Hypothalamus (tissue), 51 donors: ENCODE results near the gene EYS.

Experiments used
- DNase-seq, 51 donors: peaks; one replicate each; lab custom pipeline; 2025; lab: John Stamatoyannopoulos, UW

The EYS gene

DNA sequence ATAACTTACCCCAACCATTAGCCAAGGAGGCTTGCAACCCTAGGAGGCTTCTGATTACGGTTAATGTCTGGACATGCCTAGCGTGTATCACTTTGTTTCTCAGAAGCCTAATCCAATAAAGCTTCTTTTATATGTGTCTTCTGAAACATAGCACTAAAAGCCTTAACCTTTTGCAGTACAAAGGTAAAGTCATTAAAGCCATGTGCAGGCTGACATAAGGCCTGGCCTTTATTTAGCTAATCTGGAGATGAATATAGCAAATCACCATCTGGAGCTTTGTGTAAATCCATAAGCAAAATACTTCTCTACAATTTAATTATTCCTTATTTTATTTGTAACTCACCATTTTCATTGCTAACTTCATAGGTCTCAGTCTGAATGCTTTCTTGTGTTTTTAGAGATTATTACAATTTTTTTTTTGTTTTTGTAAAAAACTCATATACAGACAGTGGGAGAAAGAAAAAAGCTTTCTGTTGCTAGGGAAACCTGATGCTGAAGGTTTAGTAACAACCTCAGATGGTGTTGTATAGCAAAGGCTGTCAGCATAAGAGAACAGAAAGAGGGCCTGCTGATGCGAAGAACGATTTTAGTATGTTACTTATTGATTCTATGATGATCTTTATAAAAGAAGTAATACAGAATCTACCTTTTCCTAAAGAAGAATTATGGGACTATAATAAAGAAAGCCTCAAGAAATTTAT, at the start of gene EYS:
Gene EYS, minus strand, starts transcription at position 101 of the 701 bp plus-strand sequence. CDS start 211,816 bp downstream, outside the sequence.
- DNase-seq: no peak

DNA sequence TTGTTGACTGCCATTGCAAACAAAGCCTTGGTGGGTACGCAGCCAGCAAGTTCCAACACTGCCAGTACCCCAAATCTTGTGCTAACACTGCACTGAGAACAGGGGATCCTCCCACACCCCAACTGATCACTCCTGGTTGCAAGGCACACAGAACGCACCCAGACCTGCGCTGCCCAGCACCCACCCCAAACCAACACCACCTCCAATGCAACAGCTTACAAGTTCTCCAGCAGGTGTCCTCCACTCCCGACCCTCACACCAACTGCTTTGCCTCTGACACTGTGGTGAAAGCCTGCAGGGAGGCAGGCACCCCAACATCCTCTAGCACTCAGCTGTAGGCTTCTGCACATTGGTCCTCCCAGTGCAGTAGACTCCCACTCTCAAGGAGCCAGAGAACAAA, 39.3 kb upstream of the EYS start:
- DNase-seq: no peak

DNA sequence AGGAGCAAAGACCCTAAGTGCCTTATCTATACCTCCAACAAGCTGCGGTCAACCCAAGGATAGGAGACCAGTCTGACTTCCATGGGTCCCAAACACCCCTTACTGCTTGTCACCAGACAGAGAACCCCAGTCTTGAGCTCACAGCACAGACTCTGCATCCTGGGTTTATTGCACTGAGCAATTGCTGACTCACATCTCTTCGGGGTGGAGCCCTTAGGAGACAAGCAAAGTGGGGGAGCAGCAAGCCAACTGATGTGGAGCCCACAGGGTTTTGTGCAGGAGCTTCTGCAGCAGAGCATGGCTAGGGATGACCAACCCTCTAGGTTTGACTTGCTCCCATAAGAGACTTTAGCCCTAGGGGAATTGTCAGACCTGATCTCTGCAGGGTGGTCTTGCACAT, 38.6 kb upstream of the EYS start:
- no peak for DNase-seq

DNA sequence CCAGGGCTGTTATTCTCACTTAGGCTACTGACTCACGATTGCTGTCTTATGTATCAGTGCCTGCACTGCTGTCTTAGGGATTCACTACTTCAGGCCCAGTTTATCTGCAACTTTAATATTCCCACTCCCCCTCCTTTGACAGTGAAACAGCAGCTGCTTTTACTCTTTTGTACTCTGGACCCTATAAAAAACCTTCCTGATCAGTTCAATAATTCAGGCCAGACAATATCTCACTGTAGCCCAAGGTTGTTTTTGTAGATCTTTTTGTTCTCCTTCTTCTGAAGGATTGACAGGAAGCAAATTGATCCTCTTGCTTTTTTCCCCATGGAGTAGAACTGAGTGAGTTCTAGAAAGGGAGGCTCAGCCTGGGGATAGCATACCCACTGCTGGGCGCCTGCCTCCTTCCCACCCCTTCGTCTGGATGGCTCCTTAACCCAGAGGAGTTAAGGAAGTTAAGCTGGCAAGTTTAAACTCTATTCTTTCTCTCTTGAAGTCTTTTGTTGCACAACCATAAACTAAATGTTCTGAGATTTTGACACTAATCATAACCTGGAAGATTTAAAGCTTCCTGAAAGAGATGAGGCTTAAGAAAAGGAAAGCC, 22.0 kb upstream of the EYS start:
- no peak for DNase-seq

GRCh38 chr6:65719101-65719500, 12.1 kb upstream of the EYS start:
- DNase-seq: no peak

DNA sequence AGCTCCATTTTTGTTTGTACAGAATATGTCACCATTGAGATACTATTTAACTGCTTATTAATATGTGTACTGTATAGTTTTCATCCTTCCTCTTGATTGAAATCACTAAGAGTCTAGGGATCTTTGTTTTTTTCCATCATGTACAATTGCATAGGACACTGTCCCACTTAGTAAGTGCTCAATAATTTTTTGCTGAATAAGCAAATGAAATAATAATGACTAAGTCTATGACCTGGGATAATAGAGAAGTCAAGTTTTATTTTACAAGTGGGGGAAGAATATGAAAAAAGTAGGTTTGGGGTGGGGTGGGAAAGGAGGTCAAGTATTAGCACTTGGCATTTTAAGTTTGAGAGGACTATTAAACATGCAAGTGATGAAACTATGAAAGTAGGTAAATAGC, 4.5 kb upstream of the EYS start:
- DNase-seq: no peak

- no peak for DNase-seq
Measured at GRCh38 chr6:65709099-65709830, 2.2 kb upstream of the EYS start.

DNA sequence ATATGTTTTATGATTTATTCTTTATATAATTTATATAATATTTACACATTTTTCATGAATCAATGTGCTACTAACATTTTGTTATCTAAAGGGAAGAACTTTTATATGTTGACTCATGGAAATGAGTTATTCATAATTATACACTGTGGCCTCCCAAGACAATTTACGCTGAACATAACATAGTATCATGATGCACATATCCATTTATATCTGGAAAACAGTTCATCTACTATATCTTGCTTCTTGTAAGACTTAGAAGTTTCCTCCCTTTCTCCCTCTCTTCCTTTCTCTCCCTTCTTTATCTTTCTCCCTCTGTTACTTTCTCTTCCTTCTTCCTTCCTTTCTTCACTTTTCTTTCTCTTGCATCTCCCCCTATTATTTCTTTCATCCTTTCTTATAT, 1.1 kb upstream of the EYS start:
- DNase-seq: no peak

GRCh38 chr6:65706436-65706835, 590 bp downstream of the EYS start:
- no peak for DNase-seq

DNA sequence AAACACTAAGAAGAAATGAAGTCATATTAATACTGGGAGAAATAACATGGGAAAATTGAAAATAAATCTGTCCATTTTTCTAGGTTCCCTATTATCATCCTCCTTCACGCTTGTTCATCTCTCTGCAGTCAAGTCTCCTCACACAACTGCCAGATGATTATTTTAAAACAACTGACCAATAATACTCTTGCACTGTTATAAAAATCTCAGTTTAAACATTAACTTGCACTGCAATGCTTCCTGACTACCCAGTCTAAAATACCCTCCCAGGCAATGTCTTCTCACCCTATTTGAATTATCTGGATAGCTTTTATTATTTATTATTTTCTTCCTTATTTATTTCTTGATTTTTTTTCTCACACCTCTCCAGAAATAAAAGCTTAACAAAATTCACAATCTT, 5.7 kb downstream of the EYS start:
- DNase-seq: no peak

DNA sequence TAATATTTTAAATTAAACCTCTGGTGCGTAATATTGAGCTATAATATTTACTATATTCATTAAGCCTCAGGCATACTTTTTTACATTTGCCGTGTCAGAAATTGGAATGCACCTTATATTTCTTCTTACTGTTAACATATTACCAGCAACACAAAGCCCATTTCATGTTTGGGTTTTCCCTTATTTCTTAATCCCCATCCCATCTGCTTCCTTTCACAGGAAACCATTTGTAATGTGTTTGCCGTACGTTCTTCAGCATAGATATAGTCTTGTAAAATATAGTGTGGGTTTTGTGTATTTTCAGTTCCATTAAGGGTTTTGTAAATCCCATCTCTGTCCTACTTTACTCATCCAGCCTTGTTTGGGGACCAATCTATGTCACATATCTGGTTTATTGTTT, 6.5 kb downstream of the EYS start:
- no peak for DNase-seq

DNA sequence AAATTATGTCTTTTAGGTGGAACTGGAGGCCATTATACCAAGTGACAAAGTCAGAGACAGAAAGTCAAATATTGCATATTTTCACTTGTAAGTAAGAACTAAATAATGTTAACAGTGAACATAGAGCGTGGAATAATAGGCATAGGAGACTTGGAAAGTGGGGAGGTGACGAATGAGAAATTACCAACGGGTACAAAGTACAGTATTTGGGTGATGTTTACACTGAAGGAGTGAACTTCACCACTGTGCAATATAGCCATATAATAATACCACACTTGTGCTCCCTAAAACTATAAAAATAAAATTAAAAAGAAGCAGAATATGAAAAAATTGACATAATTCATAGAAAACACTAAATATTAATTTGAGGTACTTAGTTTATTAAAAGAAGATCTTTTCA, 14.9 kb downstream of the EYS start:
- no peak for DNase-seq

- DNase-seq: no peak
Measured at GRCh38 chr6:65680232-65680631, 26.8 kb downstream of the EYS start.

DNA sequence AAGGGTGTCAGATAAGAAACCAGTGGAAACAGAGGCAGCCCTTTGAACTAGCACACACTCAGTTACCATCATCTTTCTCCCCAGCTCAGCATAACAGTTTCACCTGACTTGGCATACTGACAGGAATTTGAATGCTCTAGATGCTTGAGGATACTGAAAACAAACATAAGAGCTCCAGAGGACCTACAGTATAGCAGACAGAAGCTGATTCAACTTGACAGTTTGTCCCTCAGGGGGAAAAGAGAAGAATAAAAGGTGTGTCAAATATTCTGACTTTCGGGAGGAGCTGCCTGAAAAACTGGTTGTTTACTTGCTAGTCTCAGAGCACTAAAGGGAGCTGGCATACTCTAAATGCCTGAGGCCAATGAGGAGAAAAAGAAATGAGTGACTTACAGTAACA, 35.1 kb downstream of the EYS start:
- no peak for DNase-seq

DNA sequence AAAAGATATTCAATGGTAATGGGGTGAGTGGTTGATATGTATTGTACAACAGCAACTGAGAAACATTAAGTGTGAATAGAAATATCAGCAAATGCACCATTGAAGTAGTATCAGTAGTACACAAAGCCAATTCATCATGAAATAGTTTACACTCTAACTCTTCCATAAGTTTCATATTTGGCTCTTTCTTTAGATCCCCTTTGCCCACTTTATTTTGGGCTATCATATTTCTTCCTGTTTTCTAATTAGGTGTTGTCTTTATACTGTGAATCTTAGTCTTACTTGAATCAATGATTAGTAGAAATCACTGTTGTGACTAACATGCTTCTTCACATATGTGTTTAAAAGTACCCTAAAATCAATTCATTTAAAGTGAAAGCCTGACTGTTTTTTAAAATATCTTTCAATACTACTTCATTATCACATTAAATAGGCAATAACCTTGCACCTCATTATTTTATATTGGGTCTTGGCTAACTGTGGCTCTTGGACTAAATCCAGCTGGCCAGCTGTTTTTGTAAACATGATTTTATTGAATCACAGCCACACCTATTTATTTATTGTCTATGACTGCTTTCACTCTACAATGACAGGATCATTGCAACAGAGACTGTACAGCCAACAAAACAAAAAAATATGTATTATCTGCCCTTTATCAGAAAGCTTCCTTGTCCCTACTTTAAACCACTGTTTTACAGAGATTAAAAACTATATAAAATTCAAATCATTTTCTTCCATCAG, 38.9 kb downstream of the EYS start:
- DNase-seq: no peak

DNA sequence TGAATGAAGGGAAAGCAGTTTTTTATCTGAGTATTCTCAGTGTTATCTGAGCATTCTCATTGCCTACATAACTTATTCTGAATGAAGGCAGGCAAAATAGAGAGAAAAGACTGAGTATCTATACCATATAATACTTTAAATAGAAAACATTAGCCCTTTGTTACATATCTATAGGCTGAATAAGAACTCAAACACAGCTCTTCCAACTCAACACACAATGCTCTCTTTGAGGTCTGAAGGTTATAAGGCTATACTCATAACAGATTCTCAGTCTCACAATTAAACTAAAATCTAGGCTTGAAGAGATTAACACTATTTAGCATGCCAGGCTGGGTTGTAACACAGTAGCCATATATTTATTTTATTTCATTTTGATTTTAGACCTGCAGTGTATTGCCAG, 56.9 kb downstream of the EYS start:
- no peak for DNase-seq

- no peak for DNase-seq
Measured at GRCh38 chr6:65649392-65649791, 57.6 kb downstream of the EYS start.

DNA sequence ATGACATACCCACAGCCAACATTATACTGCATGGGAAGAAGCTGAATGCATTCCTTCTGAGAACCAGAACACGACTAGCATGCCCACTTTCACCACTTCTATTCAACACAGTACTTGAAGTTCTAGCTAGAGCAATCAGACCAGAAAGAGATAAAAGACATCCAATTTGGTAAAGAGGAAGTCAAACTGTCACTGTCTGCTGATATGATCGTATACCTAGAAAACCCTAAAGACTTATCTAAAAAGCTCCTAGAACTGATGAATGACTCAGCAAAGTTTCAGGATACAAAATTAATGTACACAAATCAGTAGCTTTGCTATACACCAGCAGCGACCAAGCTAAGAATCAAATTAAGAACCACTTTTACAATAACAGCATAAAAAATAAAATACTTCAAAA, 60.5 kb downstream of the EYS start:
- DNase-seq: no peak

- no peak for DNase-seq
Measured at GRCh38 chr6:65642776-65643175, 64.2 kb downstream of the EYS start.

DNA sequence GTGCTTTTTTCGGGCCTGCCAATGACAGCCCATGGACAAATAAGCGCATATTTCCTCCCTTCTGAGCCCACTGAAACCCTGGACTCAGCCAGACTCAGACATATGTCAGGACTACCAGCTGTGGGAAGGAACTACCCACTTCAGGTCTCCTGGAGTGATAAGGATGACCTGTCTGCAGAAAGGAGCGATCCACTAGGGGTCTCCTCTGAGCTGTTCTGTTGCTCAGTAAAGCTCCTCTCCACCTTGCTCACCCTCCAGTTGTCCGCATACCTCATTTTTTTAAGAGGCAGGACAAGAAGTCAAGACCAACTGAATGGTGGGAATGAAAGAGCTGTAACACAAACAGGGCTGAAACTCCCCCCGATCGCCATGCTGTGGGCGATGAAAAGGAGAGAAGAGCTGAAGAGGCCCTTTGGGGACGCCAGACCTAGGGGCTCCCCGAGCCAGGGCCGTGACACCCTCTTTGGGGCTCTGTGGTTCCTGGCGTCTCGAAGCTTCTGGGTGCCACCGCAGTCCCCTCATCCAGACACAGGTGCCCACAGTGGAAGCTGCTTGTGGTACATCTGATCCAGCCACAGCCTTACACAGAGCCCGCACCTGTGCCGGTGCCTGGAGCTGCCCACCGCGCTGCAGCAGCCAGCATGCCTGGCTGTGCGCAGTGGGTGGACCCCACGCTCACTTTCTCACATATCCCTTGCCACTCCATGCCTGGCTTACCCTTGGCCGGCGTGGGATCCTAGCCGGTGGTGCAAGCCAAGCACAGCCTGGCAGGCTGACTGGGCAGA, 68.8 kb downstream of the EYS start:
- no peak for DNase-seq
